Mucosa of descending colon (tissue), 3 donors: ENCODE data around the gene TTC14. TPM values are rescaled to one million over a fixed set of nuclear protein-coding genes. Genes with fewer than 3 reads are reported as not detected.
"Not testable (repeated sequence)": the region's sequence is repeated elsewhere in the genome, so short reads cannot be mapped to it uniquely, and the experiment has no call there.

ENCODE experiments used
- ATAC-seq: fragments of 200-7000 bp; cut with Tn5 transposase; one replicate; pipeline ENCODE4 v1.9.1; 2020; ENCODE audit warnings: mild to moderate bottlenecking, moderate library complexity
- DNase-seq, 3 donors: peaks; one replicate each; pipeline ENCODE4 v3.0.0-alpha.2; 2020
- H3K36me3 ChIP-seq: fragments of 200-600 bp; one replicate; pipeline ENCODE4 v1.8.0; 2021; ENCODE audit warnings: low read depth, mild to moderate bottlenecking
- H3K4me1 ChIP-seq: fragments of 200-600 bp; one replicate; pipeline ENCODE4 v1.8.0; 2021; ENCODE audit warnings: low read depth, mild to moderate bottlenecking
- H3K4me3 ChIP-seq: fragments of 200-600 bp; one replicate; pipeline ENCODE4 v1.8.0; 2021; ENCODE audit warnings: mild to moderate bottlenecking
- H3K9me3 ChIP-seq: fragments of 200-600 bp; one replicate; pipeline ENCODE4 v1.8.0; 2021; ENCODE audit warnings: mild to moderate bottlenecking
- CTCF ChIP-seq: fragments of 200-600 bp; IDR thresholded peaks from one replicate; pipeline ENCODE4 v1.8.0; 2022; ENCODE audit warnings: antibody characterized with exemption, mild to moderate bottlenecking
- intact Hi-C, 2 donors: fragments of 100-400 bp; cut with DNase I in 1 of 2; cut with micrococcal nuclease in 1 of 2; formaldehyde crosslinking; loops; one replicate each; pipeline versions ENCODE4 v1.11.0 to v1.11.1; 2022; cut with DNase I, micrococcal nuclease
- total RNA-seq, 3 donors: library from RNA; stranded (reverse); fragmentation: NEBNext Ultra II Directional in 2 of 3; extraction: Animal tissue kit (Norgen Biotek cat#: 25700) in 2 of 3; gene quantifications; one replicate each; pipeline versions ENCODE4 v1.2.1 to v1.2.4, GENCODE V29; 2021 to 2023
- donor health status: DM: no; HTN: no; CAD: no; lungs with moderate emphysema.
- donor health status: DM: no; HTN: no; CAD: no.
- donor health status: DM: no; HTN: yes; CAD: no.

The TTC14 gene
- total RNA-seq, 3 donors from 2014 or later: 27.2 to 46.0 (median 46.0) TPM

GRCh38 chr3:180600473-180600872 is 1.5 kb upstream of the TTC14 start:
- ATAC-seq: no peak
- Histone ChIP-seq H3K4me3 (no peak overlapping the region), H3K4me1 (no peaks in the 10 kb centered on the region), H3K9me3 (no peaks in the 10 kb centered on the region), H3K36me3 (no peaks in the 10 kb centered on the region)
- TF ChIP-seq CTCF: no peak
- intact Hi-C loops: no loop called here
- no peak for DNase-seq

- Histone ChIP-seq H3K36me3 (no peaks in the 10 kb centered on the region), H3K9me3 (no peaks in the 10 kb centered on the region), H3K4me3 (no peak overlapping the region), H3K4me1 (no peaks in the 10 kb centered on the region)
- no peak for TF ChIP-seq CTCF
- intact Hi-C loops: no loop called here
- ATAC-seq (no peak), DNase-seq (no peak)
These were observed 9.0 kb downstream of the TTC14 start for GRCh38 chr3:180611006-180611405.

GRCh38 chr3:180612364-180612763 is 10.4 kb downstream of the TTC14 start:
- ATAC-seq (no peak), DNase-seq (no peak)
- no peak for TF ChIP-seq CTCF
- no peaks in the 10 kb centered on the region for H3K4me1 ChIP-seq
- H3K9me3 ChIP-seq: no peaks in the 10 kb centered on the region
- no peak overlapping the region for H3K4me3 ChIP-seq
- intact Hi-C loops: no loop called here
- no peaks in the 10 kb centered on the region for H3K36me3 ChIP-seq

- Histone ChIP-seq H3K9me3 (no peaks in the 10 kb centered on the region), H3K4me3 (no peak overlapping the region), H3K36me3 (no peaks in the 10 kb centered on the region), H3K4me1 (no peaks in the 10 kb centered on the region)
- intact Hi-C loops: no loop called here
- DNase-seq: no peak
- no peak for TF ChIP-seq CTCF
- no peak for ATAC-seq
These were observed 14.0 kb downstream of the TTC14 start for GRCh38 chr3:180615954-180616353.

GRCh38 chr3:180617049-180617448 is 15.1 kb downstream of the TTC14 start:
- H3K36me3 ChIP-seq: no peaks in the 10 kb centered on the region
- no peak overlapping the region for H3K4me3 ChIP-seq
- H3K4me1 ChIP-seq: no peaks in the 10 kb centered on the region
- intact Hi-C loops: no loop called here
- no peak for TF ChIP-seq CTCF
- peak; percentile 79 for ATAC-seq
- H3K9me3 ChIP-seq: no peaks in the 10 kb centered on the region
- no peak for DNase-seq

- H3K4me1 ChIP-seq, DNase-seq, intact Hi-C loops, H3K9me3 ChIP-seq, H3K4me3 ChIP-seq, H3K36me3 ChIP-seq, ATAC-seq: not testable (repeated sequence)
These were observed 16.6 kb downstream of the TTC14 start for GRCh38 chr3:180618563-180618962.
